Endothelial cell of umbilical vein (primary cell): ENCODE measurements around the gene SLC17A2.

Experiments used
- CTCF ChIP-seq, 2 donors: IDR thresholded peaks; 1 replicate in 1 of 2; 2 replicates in 1 of 2; pipeline ENCODE4 v1.5.1; 2011; ENCODE audit warnings: low read length in 2 of 2, mild to moderate bottlenecking in 2 of 2, moderate library complexity in 2 of 2, control low read depth in 1 of 2, inconsistent platforms in 1 of 2, low read depth in 1 of 2; ENCODE audit not compliant: insufficient read depth in 1 of 2; ENCODE audit errors: extremely low read depth in 1 of 2
- FOS ChIP-seq: IDR thresholded peaks from 2 replicates; pipeline ENCODE4 v1.6.1; 2011; ENCODE audit warnings: mild to moderate bottlenecking, low read length, moderate library complexity, borderline replicate concordance; ENCODE audit not compliant: insufficient read depth
- POLR2A ChIP-seq: IDR thresholded peaks from 2 replicates; pipeline ENCODE4 v1.6.1; 2012; ENCODE audit warnings: low read depth, mild to moderate bottlenecking, control low read depth, low read length

DNA sequence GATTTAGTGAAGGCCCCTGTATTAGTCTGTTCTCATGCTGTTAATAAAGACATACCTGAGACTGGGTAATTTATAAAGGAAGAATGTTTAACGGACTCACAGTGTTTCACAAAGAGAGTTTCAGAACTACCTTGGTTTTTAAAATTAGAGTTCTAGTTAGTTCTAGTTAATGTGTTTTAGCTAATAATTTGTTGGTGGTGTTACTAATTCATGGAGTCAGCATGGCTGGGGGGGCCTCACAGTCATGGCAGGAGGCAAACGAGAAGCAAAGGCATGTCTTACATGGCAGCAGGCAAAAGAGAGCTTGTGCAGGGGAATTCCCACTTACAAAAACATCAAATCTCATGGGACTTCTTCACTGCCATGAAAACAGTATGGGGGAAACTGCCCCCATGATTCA is 44.4 kb downstream of the SLC17A2 start:
- no peak for TF ChIP-seq CTCF (IDR thresholded peaks at IDR 0.05; ENCODE audit: extremely low read depth in 1 of 2, insufficient read depth in 1 of 2, low read depth in 1 of 2, low read length in 2 of 2)
- no peak for TF ChIP-seq POLR2A
- no peak for TF ChIP-seq FOS
